Rectal smooth muscle tissue (tissue), 1 donor: ENCODE measurements around the gene RCCD1.

ENCODE experiments used
- H3K27ac ChIP-seq: one replicate; pipeline ENCODE4 v1.7.0; 2013; ENCODE audit warnings: low read depth, low read length, inconsistent platforms
- H3K27me3 ChIP-seq: one replicate; pipeline ENCODE4 v1.7.0; 2013; ENCODE audit warnings: low read length; ENCODE audit not compliant: control insufficient read depth, insufficient read depth
- H3K36me3 ChIP-seq: one replicate; pipeline ENCODE4 v1.7.0; 2013; ENCODE audit warnings: low read length; ENCODE audit not compliant: control insufficient read depth, insufficient read depth
- H3K4me1 ChIP-seq: one replicate; pipeline ENCODE4 v1.7.0; 2013; ENCODE audit warnings: low read length; ENCODE audit not compliant: control insufficient read depth, insufficient read depth
- H3K4me3 ChIP-seq: one replicate; pipeline ENCODE4 v1.7.0; 2013; ENCODE audit warnings: low read length
- H3K9ac ChIP-seq: one replicate; pipeline ENCODE4 v1.7.0; 2013; ENCODE audit warnings: low read length

The RCCD1 gene

DNA sequence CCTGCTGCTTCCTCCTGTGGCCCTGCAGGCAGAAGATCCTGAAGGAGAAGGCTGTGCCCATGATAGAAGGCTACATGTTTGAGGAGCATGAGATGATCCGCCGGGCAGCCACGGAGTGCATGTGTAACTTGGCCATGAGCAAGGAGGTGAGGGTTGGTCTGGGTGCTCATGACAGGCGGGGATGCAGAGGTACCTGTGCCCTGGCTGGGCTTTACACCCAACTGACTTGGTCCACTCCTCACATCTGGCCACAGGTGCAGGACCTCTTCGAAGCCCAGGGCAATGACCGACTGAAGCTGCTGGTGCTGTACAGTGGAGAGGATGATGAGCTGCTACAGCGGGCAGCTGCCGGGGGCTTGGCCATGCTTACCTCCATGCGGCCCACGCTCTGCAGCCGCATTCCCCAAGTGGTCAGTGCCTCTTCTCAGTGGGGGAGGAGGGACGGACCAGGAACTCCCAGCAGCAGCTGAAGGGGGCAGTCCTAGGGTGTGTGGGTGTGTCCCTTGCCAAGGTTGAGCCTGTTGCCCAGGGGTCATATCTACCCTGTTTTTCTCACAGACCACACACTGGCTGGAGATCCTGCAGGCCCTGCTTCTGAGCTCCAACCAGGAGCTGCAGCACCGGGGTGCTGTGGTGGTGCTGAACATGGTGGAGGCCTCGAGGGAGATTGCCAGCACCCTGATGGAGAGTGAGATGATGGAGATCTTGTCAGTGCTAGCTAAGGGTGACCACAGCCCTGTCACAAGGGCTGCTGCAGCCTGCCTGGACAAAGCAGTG lies 1.6 kb upstream of the RCCD1 start:
- Histone ChIP-seq H3K36me3 (peaks cover 20% of the 10 kb centered on the region), H3K4me3 (no peak overlapping the region), H3K27ac (no peak overlapping the region), H3K4me1 (no peaks in the 10 kb centered on the region), H3K9ac (no peak overlapping the region), H3K27me3 (no peaks in the 10 kb centered on the region)

DNA sequence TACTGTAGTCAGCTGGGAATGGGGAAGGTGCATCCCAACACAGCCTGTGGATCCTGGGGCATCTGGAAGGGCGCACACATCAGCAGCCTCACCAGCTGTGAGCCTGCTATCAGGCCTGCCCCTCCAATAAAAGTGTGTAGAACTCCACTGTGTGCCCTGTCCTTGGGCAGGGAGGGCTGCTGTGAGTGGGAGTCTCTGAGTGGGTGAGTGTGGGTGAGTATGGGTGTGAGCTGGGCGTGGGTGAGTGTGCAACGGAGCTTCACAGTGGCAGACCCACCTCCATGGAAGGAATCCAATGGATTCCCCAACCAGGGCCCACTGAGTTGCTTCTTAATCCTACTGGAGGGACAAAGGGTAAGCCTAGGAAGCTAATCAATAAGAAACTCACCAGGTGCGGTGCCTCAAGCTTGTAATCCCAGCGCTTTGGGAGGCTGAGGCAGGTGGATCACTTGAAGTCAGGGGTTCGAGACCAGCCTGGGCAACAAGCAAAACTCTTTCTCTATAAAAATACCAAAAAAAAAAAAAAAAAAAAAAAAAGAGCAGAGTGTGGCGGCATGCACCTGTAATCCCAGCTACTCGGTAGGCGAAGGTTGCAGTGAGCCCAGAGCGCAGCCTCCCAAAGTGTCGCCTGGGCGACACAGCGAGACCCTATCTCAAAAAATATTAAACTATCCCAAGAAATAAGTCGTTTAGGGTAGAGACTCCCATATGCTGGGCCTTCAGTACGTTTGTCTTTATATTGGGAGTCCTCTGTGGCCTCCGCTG lies 555 bp upstream of the RCCD1 start:
- H3K27ac ChIP-seq, result peak overlapping the region; percentile 93

DNA sequence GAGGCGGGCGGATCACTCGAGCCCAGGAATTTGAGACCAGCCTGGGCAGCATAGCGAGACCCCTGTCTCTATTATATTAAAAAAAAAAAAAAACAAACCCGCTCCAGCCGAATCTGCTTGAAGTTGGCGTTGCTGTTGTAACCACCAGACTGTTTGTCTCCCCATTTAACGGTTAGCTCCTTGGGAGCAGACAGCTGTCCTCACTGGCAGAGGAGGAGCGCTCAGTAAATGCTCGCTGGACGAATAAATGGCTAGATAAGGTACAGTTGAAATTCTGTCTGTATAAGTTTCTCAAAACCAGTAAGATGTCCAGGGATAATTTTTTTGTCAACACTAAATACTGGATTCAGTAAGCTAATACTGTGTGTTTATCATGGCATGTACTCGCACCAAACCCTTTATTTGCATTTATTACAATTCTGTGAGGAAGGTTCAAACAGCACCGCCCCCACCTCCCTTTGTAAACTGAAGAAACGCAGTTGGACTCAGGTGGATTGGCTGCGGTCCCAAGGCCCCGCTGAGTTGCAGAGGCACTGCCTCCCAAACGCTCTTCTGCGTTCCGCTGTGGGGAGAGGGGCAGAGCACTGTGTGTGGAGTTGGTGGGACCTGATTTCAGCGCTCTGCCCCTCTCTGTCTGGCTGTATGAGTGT lies 1.1 kb downstream of the RCCD1 start:
- no peak overlapping the region for H3K27ac ChIP-seq
- H3K4me3 ChIP-seq, result peak overlapping the region; percentile 86
- no peaks in the 10 kb centered on the region for H3K27me3 ChIP-seq
- peaks cover 7% of the 10 kb centered on the region for H3K4me1 ChIP-seq
- no peak overlapping the region for H3K9ac ChIP-seq
- H3K36me3 ChIP-seq, result peaks cover 12% of the 10 kb centered on the region

More for the DNA sequence above, 555 bp upstream of the RCCD1 start:
- H3K27me3 ChIP-seq, result no peaks in the 10 kb centered on the region
- H3K4me1 ChIP-seq, result no peaks in the 10 kb centered on the region
- H3K36me3 ChIP-seq, result peaks cover 18% of the 10 kb centered on the region
- H3K9ac ChIP-seq, result no peak overlapping the region
- H3K4me3 ChIP-seq, result no peak overlapping the region

DNA sequence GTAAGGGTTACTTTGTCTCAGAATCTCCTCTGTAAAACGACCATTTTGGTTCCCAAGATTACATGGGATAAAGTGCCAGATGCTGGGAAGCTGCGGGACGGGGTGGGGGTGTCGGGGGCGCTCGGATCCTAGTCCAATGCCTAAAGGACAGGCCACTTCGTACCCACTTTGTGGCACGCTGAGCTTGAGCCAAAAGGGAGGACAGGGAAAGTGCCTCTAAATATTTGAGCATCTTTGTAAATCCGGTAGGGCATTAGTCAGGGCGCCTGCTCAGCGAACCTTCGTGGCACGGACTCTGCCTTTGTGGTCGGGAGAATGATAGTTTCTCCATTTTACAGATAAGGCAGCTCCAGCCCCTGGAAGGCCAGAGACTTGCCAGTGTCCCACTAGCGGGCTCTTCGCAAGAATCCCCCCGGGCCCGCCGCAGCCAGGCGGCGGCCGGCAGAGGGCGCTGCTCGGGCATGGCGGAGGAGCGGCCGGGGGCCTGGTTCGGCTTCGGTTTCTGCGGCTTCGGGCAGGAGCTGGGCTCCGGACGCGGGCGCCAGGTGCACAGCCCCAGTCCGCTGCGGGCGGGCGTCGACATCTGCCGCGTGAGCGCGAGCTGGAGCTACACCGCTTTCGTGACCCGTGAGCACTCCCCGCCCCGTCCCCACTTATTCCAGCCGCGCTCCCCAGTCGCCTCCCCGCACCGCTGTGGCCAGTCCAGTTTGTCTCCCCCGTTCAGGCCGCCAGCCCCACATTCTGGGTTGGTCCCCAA lies 1.8 kb downstream of the RCCD1 start:
- H3K4me3 ChIP-seq, result peak overlapping the region; percentile 77
- H3K27me3 ChIP-seq, result no peaks in the 10 kb centered on the region
- peak overlapping the region; percentile 32 for H3K9ac ChIP-seq
- H3K36me3 ChIP-seq, result peaks cover 12% of the 10 kb centered on the region
- peak overlapping the region; percentile 53 for H3K27ac ChIP-seq
- H3K4me1 ChIP-seq, result peaks cover 8% of the 10 kb centered on the region

DNA sequence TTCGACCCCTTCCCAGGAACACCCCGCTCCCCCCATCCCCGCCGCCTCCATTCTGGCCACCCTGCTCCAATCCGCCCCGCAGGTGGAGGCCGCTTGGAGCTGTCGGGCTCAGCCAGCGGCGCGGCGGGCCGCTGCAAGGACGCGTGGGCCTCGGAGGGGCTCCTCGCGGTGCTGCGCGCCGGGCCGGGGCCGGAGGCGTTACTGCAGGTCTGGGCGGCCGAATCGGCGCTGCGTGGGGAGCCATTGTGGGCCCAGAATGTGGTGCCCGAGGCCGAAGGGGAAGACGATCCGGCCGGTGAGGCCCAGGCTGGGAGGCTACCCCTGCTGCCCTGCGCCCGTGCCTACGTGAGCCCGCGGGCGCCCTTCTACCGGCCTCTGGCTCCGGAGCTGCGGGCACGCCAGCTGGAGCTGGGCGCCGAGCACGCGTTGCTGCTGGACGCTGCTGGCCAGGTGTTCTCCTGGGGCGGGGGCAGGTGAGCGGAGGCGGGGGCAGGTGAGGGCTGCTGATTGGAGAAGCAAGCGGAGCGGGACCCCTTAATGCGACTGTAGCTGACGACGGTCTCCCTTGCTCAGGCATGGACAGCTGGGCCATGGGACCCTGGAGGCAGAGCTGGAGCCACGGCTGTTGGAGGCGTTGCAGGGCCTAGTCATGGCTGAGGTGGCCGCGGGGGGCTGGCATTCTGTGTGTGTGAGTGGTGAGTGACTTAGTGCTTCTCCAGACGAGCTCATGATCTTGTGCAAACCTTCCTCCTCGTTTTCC lies 2.5 kb downstream of the RCCD1 start:
- H3K9ac ChIP-seq, result no peak overlapping the region
- peaks cover 8% of the 10 kb centered on the region for H3K4me1 ChIP-seq
- H3K27me3 ChIP-seq, result no peaks in the 10 kb centered on the region
- H3K27ac ChIP-seq, result peak overlapping the region; percentile 53
- peak overlapping the region; percentile 77 for H3K4me3 ChIP-seq
- H3K36me3 ChIP-seq, result peaks cover 8% of the 10 kb centered on the region

DNA sequence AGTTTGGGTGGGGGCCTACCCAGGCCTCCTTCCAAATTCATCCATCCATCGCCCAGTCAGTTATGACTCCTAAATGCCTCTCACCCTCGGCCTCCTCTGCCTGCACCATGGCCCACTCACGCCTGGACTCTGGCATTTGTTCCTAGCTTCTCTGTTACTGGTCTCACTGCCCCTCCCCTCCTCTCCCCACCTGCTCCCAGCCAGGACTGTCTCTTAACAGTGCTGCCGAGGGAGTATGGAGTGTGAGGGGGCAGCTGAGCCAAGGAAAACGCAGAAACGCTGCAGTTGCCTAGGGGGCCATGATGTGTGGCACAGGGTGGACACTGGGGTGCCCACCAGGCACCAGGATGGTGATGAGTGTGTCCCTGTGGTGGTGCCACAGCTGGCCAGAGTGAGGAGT lies 3.1 kb downstream of the RCCD1 start:
- peak overlapping the region; percentile 77 for H3K4me3 ChIP-seq
- no peak overlapping the region for H3K27ac ChIP-seq
- no peaks in the 10 kb centered on the region for H3K27me3 ChIP-seq
- peaks cover 8% of the 10 kb centered on the region for H3K4me1 ChIP-seq
- H3K36me3 ChIP-seq, result peaks cover 7% of the 10 kb centered on the region
- no peak overlapping the region for H3K9ac ChIP-seq

DNA sequence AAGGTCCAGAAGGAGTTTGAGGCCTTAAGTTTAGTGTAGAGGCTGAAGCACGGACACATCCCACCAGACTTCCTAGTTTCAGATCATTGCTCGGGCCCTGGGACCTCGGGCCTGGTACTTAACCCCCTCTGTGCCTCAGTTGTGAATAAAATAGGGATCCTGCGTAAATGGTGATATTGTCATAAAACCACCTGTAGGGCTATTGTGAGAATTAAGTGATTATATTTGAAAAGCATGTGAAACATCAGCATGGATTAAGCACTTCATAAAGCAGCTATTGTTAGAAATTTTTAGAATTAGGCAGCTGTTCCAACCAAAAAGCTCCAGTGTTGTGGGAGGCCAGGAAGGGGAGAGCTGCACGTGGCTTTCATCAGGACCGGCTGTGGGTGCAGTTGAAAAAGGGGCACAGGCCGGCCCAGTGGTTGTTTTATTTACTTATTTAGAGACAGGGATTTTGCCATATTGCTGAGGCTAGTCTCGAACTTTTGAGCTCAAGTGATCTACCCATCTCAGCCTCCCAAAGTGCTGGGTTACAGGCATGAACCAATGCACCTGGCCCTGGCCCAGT lies 4.4 kb downstream of the RCCD1 start:
- no peak overlapping the region for H3K27ac ChIP-seq
- H3K36me3 ChIP-seq, result no peaks in the 10 kb centered on the region
- peaks cover 8% of the 10 kb centered on the region for H3K4me1 ChIP-seq
- H3K4me3 ChIP-seq, result no peak overlapping the region
- H3K9ac ChIP-seq, result no peak overlapping the region
- H3K27me3 ChIP-seq, result no peaks in the 10 kb centered on the region

DNA sequence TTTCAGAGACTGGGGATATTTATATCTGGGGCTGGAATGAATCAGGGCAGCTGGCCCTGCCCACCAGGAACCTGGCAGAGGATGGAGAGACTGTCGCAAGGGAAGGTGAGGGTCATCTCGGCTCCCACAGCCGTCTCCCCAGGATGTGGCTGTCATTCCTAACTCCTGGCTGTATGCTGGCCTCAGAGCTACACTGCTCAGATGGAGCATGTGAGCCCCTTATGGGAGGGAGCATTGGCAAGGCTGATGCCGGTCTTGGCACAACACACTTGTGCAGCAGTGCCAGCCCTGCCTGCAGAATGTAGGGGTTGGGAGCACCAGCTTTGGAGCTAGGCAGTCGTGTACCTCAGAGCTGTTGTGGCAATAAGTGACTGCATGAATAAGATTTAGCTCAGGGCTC lies 5.2 kb downstream of the RCCD1 start:
- Histone ChIP-seq H3K4me3 (no peak overlapping the region), H3K9ac (no peak overlapping the region), H3K4me1 (peaks cover 8% of the 10 kb centered on the region), H3K36me3 (no peaks in the 10 kb centered on the region), H3K27me3 (no peaks in the 10 kb centered on the region), H3K27ac (peak overlapping the region; percentile 75)

DNA sequence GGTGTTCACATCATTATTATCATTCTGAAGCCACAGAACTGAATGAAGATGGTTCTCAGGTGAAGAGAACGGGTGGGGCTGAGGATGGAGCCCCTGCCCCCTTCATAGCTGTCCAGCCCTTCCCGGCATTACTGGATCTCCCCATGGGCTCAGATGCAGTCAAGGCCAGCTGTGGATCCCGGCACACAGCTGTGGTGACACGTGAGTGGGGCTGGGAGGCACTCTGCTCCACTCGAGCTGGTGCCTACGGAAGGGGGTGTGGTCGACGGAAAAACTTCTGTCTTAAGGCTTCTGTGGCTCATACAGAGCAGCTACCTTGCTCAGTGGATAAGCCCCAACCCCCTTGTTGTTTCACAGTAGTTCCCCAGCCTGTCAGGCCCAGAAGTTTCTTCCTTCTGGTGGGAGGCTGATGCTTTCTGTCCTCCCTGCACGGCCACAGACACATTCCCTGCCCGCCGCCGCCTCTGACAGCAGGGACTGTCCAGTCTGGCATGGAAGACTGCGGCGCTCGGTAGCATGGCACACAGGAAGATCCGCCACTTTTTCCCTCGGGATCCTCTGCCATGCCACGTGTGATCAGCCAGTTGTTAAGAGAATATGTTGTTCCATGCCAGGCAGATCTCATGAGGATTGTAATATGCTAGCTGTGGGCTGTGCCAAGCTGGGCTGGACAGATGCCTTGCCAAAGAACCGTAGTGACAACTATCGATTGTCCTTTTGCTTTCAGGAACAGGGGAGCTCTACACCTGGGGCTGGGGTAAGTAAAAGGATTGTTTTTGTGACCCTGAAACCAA lies 5.8 kb downstream of the RCCD1 start:
- Histone ChIP-seq H3K4me1 (peaks cover 8% of the 10 kb centered on the region), H3K27me3 (no peaks in the 10 kb centered on the region), H3K9ac (no peak overlapping the region), H3K36me3 (no peaks in the 10 kb centered on the region), H3K4me3 (no peak overlapping the region), H3K27ac (peak overlapping the region; percentile 75)

DNA sequence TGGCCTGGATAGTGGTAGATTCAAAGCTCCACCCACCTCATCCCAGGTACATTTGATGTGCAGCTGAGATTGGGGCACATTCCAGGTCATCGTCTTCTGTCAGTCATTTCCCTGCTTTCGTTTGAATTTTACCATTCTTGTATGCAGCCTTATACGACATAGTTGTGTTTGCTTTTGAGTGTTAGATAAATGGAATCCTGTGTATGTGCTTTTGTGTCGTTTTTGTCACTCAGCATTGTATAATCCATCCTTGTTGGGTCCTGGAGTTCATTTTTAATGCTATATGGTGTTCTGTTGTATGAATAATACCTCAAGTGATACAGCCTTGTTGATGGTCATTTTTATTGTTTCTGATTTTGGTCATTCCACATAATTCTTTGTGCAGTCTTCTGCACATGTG lies 7.3 kb downstream of the RCCD1 start:
- peaks cover 5% of the 10 kb centered on the region for H3K36me3 ChIP-seq
- peaks cover 8% of the 10 kb centered on the region for H3K4me1 ChIP-seq
- no peak overlapping the region for H3K9ac ChIP-seq
- no peak overlapping the region for H3K4me3 ChIP-seq
- H3K27me3 ChIP-seq, result no peaks in the 10 kb centered on the region
- no peak overlapping the region for H3K27ac ChIP-seq

DNA sequence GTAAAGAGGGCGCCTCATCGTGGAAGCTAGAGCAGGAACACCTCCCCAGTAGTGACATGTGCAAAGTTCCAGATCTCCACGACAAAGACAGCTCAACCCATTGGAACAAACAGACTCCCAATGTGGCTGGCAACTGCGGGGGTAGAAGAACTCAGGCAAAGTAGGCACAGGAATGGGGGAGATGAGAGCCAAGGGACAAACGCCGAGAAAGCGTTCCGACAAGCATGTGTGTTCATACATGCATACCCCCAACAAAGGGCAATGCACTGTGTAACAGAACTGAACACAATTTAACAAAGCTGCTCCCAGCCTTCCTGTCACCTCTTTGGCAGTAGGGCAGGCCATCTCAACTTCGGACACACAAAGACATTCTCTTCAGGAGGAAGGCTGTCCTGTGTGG lies 11.6 kb downstream of the RCCD1 start:
- Histone ChIP-seq H3K27me3 (no peaks in the 10 kb centered on the region), H3K9ac (no peak overlapping the region), H3K27ac (no peak overlapping the region), H3K4me3 (no peak overlapping the region), H3K36me3 (peaks cover 5% of the 10 kb centered on the region), H3K4me1 (no peaks in the 10 kb centered on the region)
